HL-60/S4 treated with phorbol 12-myristate 13-acetate at 8.2 ng/mL for 4 days and 3 days (cell line): ENCODE data around the gene SRP54.
"Not testable (repeated sequence)": the region's sequence is repeated elsewhere in the genome, so short reads cannot be mapped to it uniquely, and the experiment has no call there.

Source experiments
- in situ Hi-C: fragments of 300-500 bp; cut with MboI; formaldehyde crosslinking; loops from 2 replicates; pipeline ENCODE4 v1.15.0; 2022; ENCODE audit warnings: low sequenced_read_pairs

SRP54 gene

GRCh38 chr14:34982421-34983147, at the start of gene SRP54:
Gene SRP54, plus strand, starts transcription at chr14:34982992. Its CDS starts 13,718 bp downstream, at chr14:34996710.
- in situ Hi-C loops = no loop called here

- in situ Hi-C loops = no loop called here
Measured at GRCh38 chr14:34933301-34933700, 49.5 kb upstream of the SRP54 start.

GRCh38 chr14:34935488-34935887, 47.3 kb upstream of the SRP54 start:
- in situ Hi-C loops = no loop called here

- in situ Hi-C loops = no loop called here
Measured at GRCh38 chr14:34937442-34937841, 45.4 kb upstream of the SRP54 start.

GRCh38 chr14:34937876-34938275, 44.9 kb upstream of the SRP54 start:
- in situ Hi-C loops = no loop called here

- in situ Hi-C loops = no loop called here
Measured at GRCh38 chr14:34943506-34943905, 39.3 kb upstream of the SRP54 start.

GRCh38 chr14:34944744-34945143, 38.0 kb upstream of the SRP54 start:
- in situ Hi-C loops = no loop called here

GRCh38 chr14:34946699-34947098, 36.1 kb upstream of the SRP54 start:
- in situ Hi-C loops = no loop called here

- in situ Hi-C loops = no loop called here
Measured at GRCh38 chr14:34951286-34951685, 31.5 kb upstream of the SRP54 start.

GRCh38 chr14:34956931-34957330, 25.9 kb upstream of the SRP54 start:
- in situ Hi-C loops = no loop called here

GRCh38 chr14:34957771-34958286, 25.0 kb upstream of the SRP54 start:
- in situ Hi-C loops = no loop called here

- in situ Hi-C loops = not testable (repeated sequence)
Measured at GRCh38 chr14:34962106-34962505, 20.7 kb upstream of the SRP54 start.

GRCh38 chr14:34964977-34965764, 17.6 kb upstream of the SRP54 start:
- in situ Hi-C loops = no loop called here

GRCh38 chr14:34965912-34966311, 16.9 kb upstream of the SRP54 start:
- in situ Hi-C loops = no loop called here

GRCh38 chr14:34966413-34966812, 16.4 kb upstream of the SRP54 start:
- in situ Hi-C loops = no loop called here

- in situ Hi-C loops = no loop called here
Measured at GRCh38 chr14:34970665-34971064, 12.1 kb upstream of the SRP54 start.

- in situ Hi-C loops = no loop called here
Measured at GRCh38 chr14:34971381-34971780, 11.4 kb upstream of the SRP54 start.

- in situ Hi-C loops = no loop called here
Measured at GRCh38 chr14:34971801-34972200, 11.0 kb upstream of the SRP54 start.

GRCh38 chr14:34978444-34978843, 4.3 kb upstream of the SRP54 start:
- in situ Hi-C loops = no loop called here

GRCh38 chr14:34980337-34980900, 2.4 kb upstream of the SRP54 start:
- in situ Hi-C loops = no loop called here

GRCh38 chr14:34981743-34982420, 910 bp upstream of the SRP54 start:
- in situ Hi-C loops = no loop called here
